PC-9 (cell line): ENCODE results near the gene GPSM1.

Experiments used
- EZH2 ChIP-seq: fragments of 200-600 bp; sonication (generic); IDR thresholded peaks from 2 replicates; pipeline ENCODE4 v1.8.0; 2017; ENCODE audit warnings: antibody characterized with exemption, low read depth
- TF ChIP-seq, protein P1 (sequence below): fragments of 200-600 bp; sonication (generic); conservative IDR thresholded peaks from 2 replicates; pipeline ENCODE4 v1.6.1; 2017; ENCODE audit warnings: mixed run types, antibody characterized with exemption, mild to moderate bottlenecking, moderate library complexity

DNA sequence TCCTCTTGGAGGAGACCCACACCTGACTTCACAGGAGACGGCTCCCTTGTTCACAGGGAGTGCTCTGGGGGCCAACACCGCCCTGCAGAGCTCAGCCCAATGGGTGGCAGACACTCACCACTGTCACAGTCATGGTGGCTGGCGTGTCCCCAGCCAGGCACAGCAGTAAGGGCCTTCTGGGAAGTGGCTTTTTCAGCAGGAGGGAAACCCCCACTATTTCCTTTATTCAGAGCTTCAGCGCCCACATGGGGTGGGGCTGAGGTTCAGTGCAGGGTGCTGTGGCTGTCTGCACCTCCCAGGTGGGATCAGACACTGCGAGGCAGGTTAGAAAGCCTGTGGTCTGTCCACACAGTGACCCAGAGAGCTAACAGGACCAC is 76.2 kb downstream of the GPSM1 start:
- TF ChIP-seq, protein P1, sequence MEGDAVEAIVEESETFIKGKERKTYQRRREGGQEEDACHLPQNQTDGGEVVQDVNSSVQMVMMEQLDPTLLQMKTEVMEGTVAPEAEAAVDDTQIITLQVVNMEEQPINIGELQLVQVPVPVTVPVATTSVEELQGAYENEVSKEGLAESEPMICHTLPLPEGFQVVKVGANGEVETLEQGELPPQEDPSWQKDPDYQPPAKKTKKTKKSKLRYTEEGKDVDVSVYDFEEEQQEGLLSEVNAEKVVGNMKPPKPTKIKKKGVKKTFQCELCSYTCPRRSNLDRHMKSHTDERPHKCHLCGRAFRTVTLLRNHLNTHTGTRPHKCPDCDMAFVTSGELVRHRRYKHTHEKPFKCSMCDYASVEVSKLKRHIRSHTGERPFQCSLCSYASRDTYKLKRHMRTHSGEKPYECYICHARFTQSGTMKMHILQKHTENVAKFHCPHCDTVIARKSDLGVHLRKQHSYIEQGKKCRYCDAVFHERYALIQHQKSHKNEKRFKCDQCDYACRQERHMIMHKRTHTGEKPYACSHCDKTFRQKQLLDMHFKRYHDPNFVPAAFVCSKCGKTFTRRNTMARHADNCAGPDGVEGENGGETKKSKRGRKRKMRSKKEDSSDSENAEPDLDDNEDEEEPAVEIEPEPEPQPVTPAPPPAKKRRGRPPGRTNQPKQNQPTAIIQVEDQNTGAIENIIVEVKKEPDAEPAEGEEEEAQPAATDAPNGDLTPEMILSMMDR, result no peak
- TF ChIP-seq EZH2, result no peak
